GM12873 (cell line): ENCODE results near the gene ZNRD2.

Source experiments
- TF ChIP-seq, protein P1 (sequence below): IDR thresholded peaks from 2 replicates; pipeline ENCODE4 v1.5.1; 2012; ENCODE audit warnings: low read depth, mild to moderate bottlenecking, moderate library complexity, low read length, control low read depth; ENCODE audit not compliant: insufficient read depth; ENCODE audit errors: missing control alignments

Gene ZNRD2

DNA sequence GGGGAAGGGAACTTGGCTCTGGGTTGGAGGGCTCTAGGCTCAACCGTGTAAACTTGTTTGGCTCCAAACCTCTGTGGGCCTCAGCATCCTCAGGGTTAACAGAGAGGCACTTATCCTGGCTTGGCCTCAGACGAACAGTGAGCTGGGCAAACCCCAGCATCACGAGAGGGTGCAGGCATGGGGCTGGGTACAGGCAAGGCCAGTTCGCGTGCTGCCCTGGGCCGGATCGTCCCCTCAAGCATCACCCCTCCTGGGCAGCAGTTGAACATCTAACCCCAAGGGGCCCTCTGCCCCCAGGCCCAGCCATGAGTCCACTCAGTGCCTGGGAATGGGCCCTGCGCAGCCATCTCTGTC is 7.5 kb downstream of the ZNRD2 start:
- TF ChIP-seq, protein P1, sequence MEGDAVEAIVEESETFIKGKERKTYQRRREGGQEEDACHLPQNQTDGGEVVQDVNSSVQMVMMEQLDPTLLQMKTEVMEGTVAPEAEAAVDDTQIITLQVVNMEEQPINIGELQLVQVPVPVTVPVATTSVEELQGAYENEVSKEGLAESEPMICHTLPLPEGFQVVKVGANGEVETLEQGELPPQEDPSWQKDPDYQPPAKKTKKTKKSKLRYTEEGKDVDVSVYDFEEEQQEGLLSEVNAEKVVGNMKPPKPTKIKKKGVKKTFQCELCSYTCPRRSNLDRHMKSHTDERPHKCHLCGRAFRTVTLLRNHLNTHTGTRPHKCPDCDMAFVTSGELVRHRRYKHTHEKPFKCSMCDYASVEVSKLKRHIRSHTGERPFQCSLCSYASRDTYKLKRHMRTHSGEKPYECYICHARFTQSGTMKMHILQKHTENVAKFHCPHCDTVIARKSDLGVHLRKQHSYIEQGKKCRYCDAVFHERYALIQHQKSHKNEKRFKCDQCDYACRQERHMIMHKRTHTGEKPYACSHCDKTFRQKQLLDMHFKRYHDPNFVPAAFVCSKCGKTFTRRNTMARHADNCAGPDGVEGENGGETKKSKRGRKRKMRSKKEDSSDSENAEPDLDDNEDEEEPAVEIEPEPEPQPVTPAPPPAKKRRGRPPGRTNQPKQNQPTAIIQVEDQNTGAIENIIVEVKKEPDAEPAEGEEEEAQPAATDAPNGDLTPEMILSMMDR: no peak

DNA sequence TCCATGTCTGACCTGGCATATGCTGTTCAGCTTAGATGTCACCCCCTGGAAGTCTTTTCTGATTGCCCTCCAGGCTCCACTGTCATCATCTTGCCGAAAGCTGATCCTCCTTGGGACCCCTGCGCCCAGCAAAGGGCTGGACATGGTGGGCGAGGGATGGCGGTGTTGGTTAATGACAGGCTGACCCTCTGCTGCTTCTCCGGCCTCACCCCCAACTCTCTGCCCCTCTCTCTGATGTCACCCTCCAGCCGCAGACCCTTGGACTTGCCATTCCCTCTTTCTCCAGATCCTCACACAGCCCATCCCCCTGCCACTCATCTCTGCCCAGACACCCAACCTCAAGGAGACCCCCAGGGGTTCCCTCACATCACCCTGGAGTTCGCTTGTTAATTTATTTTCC is 7.9 kb downstream of the ZNRD2 start:
- TF ChIP-seq, protein P1: no peak

DNA sequence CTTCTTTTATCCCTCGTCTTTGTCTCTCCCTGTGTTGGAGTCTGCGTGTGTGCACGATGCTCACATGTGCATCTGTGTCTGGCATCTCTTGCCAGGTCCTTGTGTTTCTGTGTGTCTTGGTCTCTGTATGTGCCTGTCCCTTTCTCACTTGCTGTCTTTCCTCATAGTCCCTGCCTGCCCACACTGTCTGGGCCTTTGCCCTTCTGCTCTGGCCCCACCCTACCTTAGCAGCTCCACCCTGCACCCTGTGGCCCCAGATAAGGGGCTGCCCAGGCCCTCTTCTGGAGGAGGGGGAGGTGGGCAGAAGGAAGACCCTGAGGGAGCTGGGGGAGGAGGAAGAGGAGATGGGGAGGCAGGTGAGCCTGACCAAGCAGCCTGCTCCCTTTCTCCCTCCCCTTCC is 8.4 kb downstream of the ZNRD2 start:
- TF ChIP-seq, protein P1: no peak

DNA sequence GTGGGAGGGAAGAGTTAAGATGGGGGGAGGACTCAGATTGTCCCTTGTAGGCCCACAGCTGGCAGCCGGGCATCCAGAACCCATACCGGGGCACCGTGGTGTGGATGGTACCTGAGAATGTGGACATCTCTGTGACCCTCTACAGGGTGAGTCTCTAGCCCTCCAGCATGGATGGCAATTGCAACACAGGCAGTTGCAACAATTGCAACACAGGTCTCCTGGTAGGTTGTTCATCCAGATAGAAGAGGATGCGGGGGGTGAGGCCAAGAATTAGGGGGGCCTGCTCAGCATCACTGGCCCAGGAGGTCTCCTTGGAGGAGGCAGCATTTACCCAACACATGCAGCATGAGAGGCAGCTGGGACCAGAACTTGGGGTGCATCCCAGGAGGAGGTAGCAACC is 9.0 kb downstream of the ZNRD2 start:
- TF ChIP-seq, protein P1: no peak

DNA sequence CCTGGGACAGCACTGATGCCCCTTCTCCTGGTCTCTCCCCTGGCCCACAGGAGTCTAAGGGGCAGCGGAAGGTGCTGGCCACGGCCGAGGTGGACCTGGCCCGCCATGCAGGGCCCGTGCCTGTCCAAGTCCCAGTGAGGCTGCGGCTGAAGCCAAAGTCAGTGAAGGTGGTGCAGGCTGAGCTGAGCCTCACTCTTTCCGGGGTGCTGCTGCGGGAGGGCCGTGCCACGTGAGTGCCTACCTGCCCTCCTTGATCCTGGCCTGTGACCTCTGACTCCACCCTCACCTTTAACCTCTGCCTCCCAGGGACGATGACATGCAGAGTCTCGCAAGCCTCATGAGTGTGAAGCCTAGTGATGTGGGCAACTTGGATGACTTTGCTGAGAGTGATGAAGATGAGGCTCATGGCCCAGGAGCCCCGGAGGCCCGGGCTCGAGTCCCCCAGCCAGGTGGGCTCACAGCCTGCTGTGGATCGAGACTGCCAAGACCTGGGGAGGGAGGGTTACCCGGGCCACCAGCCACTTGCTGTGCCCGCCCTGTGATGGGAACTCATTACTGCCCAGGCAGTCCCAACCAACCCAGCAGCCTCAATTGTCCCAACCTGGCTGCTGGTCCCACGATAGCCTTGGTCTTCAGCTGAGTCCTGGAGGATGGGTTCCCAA is 9.9 kb downstream of the ZNRD2 start:
- TF ChIP-seq, protein P1: no peak

DNA sequence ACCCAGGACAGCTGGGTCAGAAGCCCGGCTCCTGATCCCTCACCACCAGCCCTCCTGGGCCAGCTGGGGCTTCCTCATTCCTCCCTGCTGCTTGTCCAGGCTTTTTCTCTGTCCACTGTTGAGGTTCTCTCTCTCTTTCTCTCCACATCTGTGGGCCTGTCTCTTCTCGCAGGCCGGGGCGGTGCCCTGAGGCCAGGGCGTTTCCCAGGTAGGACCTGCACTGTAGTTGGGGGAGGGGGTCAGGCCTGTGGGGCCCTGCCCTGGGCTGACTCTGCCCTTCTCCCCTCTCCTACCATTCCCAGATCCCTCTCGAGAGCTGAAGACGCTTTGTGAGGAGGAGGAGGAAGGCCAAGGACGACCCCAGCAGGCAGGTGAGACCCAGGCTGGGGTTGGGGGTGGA is 10.5 kb downstream of the ZNRD2 start:
- TF ChIP-seq, protein P1: no peak

DNA sequence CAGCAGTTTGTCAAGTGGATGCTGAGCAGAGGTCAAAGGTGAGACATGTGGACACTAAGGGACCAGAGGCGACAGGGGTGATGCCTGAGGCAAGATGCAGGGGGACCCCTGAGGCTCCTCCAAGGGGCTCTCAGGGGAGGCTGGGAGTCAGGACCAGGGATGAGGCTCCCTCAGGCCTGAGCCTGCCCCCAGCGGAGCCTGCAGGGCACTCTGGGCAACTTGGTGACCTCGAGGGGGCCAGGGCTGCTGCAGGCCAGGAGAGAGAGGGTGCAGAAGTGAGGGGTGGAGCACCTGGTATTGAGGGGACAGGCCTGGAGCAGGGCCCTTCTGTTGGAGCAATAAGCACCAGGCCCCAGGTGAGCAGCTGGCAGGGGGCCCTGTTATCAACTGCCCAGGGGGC is 11.7 kb downstream of the ZNRD2 start:
- TF ChIP-seq, protein P1: no peak
